Fibroblast of skin of scalp (primary cell): Measurements from ENCODE around the gene ADAM19.
"Not testable (repeated sequence)": the region's sequence is repeated elsewhere in the genome, so short reads cannot be mapped to it uniquely, and the experiment has no call there.

Experiments used
- DNase-seq: peaks from one replicate; pipeline ENCODE4 v3.0.0-alpha.2; 2013

ADAM19 gene

GRCh38 chr5:157485340-157485739, 90.2 kb downstream of the ADAM19 start:
- no peak for DNase-seq

- DNase-seq, result no peak
These were observed 90.8 kb downstream of the ADAM19 start for GRCh38 chr5:157484768-157485167.

DNA sequence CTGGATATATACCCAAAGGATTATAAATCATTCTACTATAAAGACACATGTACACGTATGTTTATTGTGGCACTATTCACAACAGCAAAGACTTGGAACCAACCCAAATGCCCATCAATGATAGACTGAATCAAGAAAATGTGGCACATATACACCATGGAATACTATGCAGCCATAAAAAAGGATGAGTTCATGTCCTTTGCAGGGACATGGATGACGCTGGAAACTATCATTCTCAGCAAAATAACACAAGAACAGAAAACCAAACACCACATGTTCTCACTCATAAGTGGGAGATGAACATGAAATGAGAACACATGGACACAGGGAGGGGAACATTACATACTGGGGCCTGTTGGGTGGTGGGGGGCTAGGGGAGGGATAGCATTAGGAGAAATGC, 92.9 kb downstream of the ADAM19 start:
- not testable (repeated sequence) for DNase-seq

GRCh38 chr5:157481666-157482065, 93.9 kb downstream of the ADAM19 start:
- no peak for DNase-seq

- DNase-seq, result no peak
These were observed 94.3 kb downstream of the ADAM19 start for GRCh38 chr5:157481265-157481664.

DNA sequence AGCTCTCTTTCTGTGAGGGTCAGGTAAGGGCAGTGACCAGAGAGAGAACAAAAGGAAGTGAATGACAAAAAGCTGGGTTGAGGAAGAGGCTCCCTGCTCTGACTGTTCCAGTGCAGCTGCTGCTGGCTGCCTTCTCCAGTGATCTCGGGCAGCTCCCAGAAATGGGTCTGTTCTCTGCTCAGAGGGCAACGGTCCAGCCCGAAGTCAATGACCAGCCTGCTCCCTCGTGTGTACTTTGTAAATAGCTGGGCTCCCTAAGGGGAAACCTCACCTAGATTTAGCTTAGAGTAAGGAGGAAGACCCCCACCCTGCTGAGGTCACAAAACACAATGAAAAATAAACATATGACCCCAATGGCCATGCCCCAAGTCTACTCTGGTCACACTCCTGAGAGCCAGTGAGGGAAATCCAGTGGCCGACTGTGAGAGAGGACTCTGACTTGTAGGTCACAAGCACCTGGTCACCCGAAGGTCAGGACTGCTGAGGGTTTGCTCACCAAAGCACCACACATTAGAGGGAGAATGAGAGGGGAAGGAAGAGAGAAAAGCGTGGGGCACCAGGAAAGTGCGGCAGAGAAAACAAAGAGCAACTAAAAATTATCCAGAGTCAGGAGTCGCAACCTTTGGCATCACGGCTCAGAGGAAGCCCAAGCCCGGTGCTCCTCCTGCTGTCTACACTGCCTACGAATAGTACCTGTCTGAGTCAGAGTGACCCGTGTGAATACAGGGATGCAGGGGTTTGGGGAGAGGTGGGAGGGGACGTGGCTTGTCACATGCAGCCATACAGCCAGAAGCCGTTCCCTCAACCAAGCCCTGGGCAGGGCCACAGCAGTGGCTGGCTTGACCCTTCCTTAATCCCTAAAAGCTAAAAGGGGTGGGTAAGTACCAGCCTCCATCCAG, 95.7 kb downstream of the ADAM19 start:
- DNase-seq, result no peak

GRCh38 chr5:157479166-157479565, 96.4 kb downstream of the ADAM19 start:
- DNase-seq, result no peak

GRCh38 chr5:157478726-157479125, 96.8 kb downstream of the ADAM19 start:
- DNase-seq, result no peak

DNA sequence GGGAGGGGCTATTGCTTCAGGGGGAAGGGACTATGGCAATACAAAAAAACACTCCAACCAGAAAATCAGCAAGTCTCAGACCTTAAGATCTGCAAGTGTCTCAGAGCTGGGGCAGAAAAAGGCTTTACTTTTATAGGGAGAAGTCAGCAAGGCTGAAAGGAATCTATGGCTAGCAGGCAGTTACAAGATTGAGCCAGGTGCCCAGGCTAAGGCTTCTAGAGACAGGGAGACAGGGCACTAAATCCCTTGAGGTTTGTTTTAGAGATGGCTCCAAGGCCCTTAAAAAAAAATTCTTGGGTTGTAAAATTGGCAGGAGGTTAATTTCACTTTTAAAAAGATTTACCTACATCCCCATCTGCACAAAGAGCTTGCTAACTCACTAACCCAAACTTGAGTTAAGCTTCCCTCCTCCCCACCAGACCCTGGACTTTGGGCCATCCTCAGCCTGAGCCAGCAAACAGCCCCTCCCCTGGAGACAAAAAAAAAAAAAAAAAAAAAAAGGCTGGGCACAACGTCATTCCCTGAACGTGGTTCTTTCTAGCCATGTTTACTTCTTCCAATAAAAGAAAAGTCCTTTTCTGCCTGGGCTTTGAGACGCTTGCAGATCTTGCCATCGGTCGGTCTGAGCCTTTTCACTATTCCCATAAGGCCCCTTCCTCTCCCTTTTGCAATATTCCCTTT, 97.6 kb downstream of the ADAM19 start:
- DNase-seq, result no peak

- DNase-seq, result peak; percentile 75
These were observed 98.7 kb downstream of the ADAM19 start for GRCh38 chr5:157476702-157477408.

- DNase-seq, result no peak
These were observed 100.1 kb downstream of the ADAM19 start for GRCh38 chr5:157475432-157475831.

- peak; percentile 83 for DNase-seq
These were observed 101.9 kb downstream of the ADAM19 start for GRCh38 chr5:157473383-157474320.

- peak; percentile 60 for DNase-seq
These were observed 103.9 kb downstream of the ADAM19 start for GRCh38 chr5:157471709-157472108.

- no peak for DNase-seq
These were observed 104.9 kb downstream of the ADAM19 start for GRCh38 chr5:157470631-157471030.

DNA sequence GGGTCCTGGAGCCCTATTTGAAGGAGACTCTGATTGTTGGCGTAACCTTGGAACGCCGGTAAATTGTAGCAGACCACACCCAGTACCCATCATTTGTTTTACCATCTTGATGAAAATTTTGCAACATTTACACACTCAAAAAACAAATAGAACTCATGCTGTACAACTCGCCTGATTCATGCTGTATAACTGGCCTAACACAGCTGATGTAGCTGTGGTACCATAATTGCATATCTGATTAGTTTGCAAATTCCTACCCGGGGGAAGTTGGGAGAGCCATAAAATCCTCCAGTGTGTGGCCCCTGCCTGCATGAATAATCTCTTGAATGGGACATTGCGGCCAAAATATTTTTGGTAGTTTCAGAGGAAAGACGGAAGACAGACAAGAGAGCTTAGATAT, 105.9 kb downstream of the ADAM19 start:
- no peak for DNase-seq

DNA sequence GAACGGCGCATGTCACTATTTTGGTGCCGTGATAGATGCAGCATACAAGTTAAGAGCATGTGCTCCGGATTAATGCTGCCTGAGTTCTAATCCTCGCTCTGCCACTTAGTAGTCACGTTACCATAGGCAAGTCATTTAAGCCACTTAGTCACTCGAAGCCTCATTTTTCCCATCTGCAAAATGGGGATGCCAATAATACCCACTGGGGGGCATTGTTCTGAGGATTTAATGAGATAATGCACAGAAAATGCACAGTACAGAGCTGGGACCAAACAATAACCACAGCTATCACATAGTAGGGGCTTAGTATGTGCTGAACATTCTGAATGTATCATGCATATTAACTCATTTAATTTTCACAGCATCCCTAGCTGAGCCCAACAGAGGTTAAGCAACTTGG, 106.5 kb downstream of the ADAM19 start:
- DNase-seq, result no peak

GRCh38 chr5:157468293-157468965, 107.1 kb downstream of the ADAM19 start:
- DNase-seq, result no peak

- DNase-seq, result peak; percentile 92
These were observed 110.9 kb downstream of the ADAM19 start for GRCh38 chr5:157464519-157465171.

DNA sequence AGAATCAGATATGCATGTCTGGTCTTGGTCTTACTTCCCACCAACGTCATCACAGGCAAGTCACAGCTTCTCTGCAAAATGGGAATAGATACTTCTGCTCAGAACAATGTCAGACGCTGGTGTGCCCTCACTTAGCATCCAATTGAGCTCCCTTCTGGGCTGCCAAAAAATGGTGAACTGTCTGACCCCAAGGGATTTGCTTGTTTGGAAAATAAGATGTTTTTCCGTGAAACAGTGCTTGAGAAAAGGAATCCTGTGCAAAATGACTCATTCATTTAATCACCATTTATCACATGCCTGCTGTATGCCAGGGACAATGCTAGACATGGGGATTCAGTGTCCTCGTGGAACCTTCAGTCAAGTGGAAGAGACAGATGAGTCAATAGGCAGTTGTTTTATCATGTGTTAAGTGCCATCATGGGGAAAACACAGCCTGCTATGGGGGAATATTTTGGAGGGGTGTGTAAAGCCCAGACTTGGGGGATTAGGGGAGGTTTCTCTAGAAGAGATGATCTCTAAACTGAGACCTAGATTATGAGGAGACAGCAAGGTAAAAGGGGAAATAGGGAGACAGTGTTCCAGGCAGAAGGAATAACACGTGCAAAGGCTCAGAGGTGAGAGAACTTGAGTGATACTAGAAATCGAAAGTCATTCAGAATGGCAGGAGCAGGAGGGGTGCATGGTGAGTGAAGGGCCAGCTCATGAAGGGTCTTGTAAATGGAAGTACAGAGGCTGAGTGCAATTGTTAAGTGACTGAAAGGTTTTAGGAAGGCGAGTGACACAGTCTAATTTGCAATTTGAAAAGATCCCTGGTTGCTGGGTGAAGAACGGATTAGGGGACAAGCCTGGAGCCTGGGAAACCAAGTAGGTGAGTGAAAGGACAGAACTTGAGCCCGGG, 111.7 kb downstream of the ADAM19 start:
- peak; percentile 84 for DNase-seq

DNA sequence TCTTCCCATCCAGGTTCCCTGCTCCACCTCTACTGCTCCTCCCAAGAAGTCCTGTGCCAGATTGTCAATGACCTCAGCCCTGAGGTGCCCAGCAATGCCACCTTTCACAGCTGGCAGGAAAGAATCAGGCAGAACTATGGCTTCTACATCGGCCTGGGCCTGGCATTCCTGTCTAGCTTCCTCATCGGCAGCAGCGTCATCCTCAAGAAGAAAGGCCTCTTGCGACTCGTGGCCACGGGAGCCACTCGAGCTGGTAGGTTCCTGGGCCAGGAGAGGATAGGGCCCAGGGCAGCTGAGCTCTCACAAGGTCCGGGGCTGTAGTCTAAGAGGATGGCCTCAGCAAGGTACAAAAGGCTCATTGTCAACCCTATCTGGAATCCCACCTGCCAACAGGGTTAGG, 112.5 kb downstream of the ADAM19 start:
- no peak for DNase-seq
